ENCODE results near the gene FGF13. TPM values are rescaled to one million over a fixed set of nuclear protein-coding genes. Genes with fewer than 3 reads are reported as not detected.

Gene FGF13
- polyA plus RNA-seq, 2 of the 4 experiments (the other 2 are of a cell fraction): 0.13 TPM; not detected in 1

DNA sequence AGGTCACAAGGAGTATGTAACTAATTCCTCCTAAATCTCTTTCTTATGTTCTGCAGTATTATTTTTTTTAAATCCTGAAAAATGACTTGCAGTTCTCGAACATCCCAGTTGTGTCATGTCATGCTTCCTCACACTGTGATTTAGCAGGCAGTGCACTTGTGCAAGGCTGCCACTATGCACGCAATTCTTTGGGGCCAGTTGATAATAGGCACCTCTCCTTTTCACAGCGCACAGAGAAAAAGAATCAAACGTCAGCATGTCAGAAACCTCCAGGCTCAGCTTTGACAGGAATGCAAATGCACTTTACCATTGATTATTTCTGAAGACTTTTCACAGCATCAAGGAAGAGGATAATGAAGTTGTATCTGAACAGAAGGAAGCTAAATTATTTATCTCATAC, 62.9 kb downstream of the FGF13 start:
- 3% methylated on average over 4 of the region's 4 CpGs for WGBS (ENCODE audit: missing lambda C conversion rate)
- Histone ChIP-seq H3K9me3 (no peaks in the 10 kb centered on the region), H3K4me3 (no peak overlapping the region), H3K4me1 (no peaks in the 10 kb centered on the region), H3K4me2 (no peak overlapping the region), H3K27ac (no peak overlapping the region)
- ChIA-PET POLR2A (no interaction called here), CTCF (no interaction called here)
- FAIRE-seq: no peak
- TF ChIP-seq, protein P1, sequence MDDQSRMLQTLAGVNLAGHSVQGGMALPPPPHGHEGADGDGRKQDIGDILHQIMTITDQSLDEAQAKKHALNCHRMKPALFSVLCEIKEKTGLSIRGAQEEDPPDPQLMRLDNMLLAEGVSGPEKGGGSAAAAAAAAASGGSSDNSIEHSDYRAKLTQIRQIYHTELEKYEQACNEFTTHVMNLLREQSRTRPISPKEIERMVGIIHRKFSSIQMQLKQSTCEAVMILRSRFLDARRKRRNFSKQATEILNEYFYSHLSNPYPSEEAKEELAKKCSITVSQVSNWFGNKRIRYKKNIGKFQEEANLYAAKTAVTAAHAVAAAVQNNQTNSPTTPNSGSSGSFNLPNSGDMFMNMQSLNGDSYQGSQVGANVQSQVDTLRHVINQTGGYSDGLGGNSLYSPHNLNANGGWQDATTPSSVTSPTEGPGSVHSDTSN (IDR thresholded peaks at IDR 0.05): no peak
- no peak for TF ChIP-seq KDM5A (IDR thresholded peaks at IDR 0.05)
- no peak for TF ChIP-seq EHF (CRISPR knock-in tag; IDR thresholded peaks at IDR 0.05)
- TF ChIP-seq ZSCAN20 (CRISPR knock-in tag; IDR thresholded peaks at IDR 0.05): no peak
- TF ChIP-seq SREBF2 (IDR thresholded peaks at IDR 0.05): no peak
- TF ChIP-seq ZFP36 (IDR thresholded peaks at IDR 0.05; ENCODE audit: borderline replicate concordance, partially characterized antibody): no peak
- TF ChIP-seq EP300 (IDR thresholded peaks at IDR 0.05): no peak
- TF ChIP-seq ESRRA (IDR thresholded peaks at IDR 0.05; ENCODE audit: borderline replicate concordance, low read length): no peak
- TF ChIP-seq, protein P2, sequence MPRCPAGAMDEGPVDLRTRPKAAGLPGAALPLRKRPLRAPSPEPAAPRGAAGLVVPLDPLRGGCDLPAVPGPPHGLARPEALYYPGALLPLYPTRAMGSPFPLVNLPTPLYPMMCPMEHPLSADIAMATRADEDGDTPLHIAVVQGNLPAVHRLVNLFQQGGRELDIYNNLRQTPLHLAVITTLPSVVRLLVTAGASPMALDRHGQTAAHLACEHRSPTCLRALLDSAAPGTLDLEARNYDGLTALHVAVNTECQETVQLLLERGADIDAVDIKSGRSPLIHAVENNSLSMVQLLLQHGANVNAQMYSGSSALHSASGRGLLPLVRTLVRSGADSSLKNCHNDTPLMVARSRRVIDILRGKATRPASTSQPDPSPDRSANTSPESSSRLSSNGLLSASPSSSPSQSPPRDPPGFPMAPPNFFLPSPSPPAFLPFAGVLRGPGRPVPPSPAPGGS (IDR thresholded peaks at IDR 0.05): no peak
- no peak for TF ChIP-seq POLR2AphosphoS2 (conservative IDR thresholded peaks at IDR 0.05; ENCODE audit: low read length)
- no peak for TF ChIP-seq HOXB13 (CRISPR knock-in tag; IDR thresholded peaks at IDR 0.05; ENCODE audit: low read depth)
- TF ChIP-seq MAZ (IDR thresholded peaks at IDR 0.05; ENCODE audit: borderline replicate concordance, low read depth, low read length): no peak
- TF ChIP-seq HOXA7 (CRISPR knock-in tag; IDR thresholded peaks at IDR 0.05): no peak
- no peak for TF ChIP-seq ZNF302 (CRISPR knock-in tag; IDR thresholded peaks at IDR 0.05)
- TF ChIP-seq, protein P3, sequence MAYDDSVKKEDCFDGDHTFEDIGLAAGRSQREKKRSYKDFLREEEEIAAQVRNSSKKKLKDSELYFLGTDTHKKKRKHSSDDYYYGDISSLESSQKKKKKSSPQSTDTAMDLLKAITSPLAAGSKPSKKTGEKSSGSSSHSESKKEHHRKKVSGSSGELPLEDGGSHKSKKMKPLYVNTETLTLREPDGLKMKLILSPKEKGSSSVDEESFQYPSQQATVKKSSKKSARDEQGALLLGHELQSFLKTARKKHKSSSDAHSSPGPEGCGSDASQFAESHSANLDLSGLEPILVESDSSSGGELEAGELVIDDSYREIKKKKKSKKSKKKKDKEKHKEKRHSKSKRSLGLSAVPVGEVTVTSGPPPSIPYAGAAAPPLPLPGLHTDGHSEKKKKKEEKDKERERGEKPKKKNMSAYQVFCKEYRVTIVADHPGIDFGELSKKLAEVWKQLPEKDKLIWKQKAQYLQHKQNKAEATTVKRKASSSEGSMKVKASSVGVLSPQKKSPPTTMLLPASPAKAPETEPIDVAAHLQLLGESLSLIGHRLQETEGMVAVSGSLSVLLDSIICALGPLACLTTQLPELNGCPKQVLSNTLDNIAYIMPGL (CRISPR knock-in tag; IDR thresholded peaks at IDR 0.05; ENCODE audit: borderline replicate concordance): no peak
- no peak for TF ChIP-seq CBX2 (IDR thresholded peaks at IDR 0.05; ENCODE audit: borderline replicate concordance, low read depth)
- TF ChIP-seq, protein P4, sequence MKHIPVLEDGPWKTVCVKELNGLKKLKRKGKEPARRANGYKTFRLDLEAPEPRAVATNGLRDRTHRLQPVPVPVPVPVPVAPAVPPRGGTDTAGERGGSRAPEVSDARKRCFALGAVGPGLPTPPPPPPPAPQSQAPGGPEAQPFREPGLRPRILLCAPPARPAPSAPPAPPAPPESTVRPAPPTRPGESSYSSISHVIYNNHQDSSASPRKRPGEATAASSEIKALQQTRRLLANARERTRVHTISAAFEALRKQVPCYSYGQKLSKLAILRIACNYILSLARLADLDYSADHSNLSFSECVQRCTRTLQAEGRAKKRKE (CRISPR knock-in tag; IDR thresholded peaks at IDR 0.05; ENCODE audit: low read depth): no peak
- no peak for TF ChIP-seq NR3C1 (IDR thresholded peaks at IDR 0.05)
- no peak for DNase-seq (ENCODE audit: low read depth in 1 of 2, low spot score in 1 of 2)
- no peak for ATAC-seq

DNA sequence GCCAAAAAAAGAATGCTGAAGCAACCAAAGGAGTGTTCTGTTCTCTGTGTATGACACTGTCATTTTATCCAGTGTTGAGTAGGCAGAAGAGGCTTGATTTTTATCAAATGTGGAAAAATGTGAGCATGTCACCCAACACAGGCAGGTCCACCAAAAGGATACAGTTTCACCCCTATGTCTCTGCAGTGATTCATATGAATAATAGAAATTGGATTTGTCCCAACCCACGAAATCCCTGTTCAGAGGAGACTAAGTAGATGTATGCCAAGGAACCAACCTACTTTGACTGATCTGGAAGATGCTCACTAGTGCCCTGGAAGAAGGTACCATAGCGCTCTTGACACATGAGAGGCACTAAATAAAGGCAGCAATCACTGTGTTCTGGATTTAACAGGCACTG, 72.5 kb downstream of the FGF13 start:
- ATAC-seq (no peak), FAIRE-seq (no peak), DNase-seq (ENCODE audit: low read depth in 1 of 2, low spot score in 1 of 2) (no peak)
- no peak overlapping the region for H3K4me2 ChIP-seq
- no peaks in the 10 kb centered on the region for H3K9me3 ChIP-seq
- WGBS (ENCODE audit: missing lambda C conversion rate): 0% methylated on average over 2 of the region's 2 CpGs
- no peak for TF ChIP-seq SMC3 (IDR thresholded peaks at IDR 0.05)
- no peak for TF ChIP-seq ZC3H11A (IDR thresholded peaks at IDR 0.05)
- TF ChIP-seq, protein P5, sequence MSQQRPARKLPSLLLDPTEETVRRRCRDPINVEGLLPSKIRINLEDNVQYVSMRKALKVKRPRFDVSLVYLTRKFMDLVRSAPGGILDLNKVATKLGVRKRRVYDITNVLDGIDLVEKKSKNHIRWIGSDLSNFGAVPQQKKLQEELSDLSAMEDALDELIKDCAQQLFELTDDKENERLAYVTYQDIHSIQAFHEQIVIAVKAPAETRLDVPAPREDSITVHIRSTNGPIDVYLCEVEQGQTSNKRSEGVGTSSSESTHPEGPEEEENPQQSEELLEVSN (IDR thresholded peaks at IDR 0.05; ENCODE audit: borderline replicate concordance, low read depth): no peak
- TF ChIP-seq, protein P3 (CRISPR knock-in tag; IDR thresholded peaks at IDR 0.05; ENCODE audit: borderline replicate concordance): no peak
- no peak for TF ChIP-seq MAZ (IDR thresholded peaks at IDR 0.05; ENCODE audit: borderline replicate concordance, low read depth, low read length)
- no peak for TF ChIP-seq TP53 (CRISPR knock-in tag; IDR thresholded peaks at IDR 0.05)
- TF ChIP-seq, protein P6, sequence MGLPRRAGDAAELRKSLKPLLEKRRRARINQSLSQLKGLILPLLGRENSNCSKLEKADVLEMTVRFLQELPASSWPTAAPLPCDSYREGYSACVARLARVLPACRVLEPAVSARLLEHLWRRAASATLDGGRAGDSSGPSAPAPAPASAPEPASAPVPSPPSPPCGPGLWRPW (IDR thresholded peaks at IDR 0.05): no peak
- no peak for TF ChIP-seq MYC (IDR thresholded peaks at IDR 0.05; ENCODE audit: borderline replicate concordance, low read length)
- no peak for TF ChIP-seq SREBF2 (IDR thresholded peaks at IDR 0.05)
- no peak for TF ChIP-seq HOXB5 (CRISPR knock-in tag; IDR thresholded peaks at IDR 0.05)
- H3K27ac ChIP-seq: no peak overlapping the region
- ChIA-PET POLR2A (no interaction called here), CTCF (no interaction called here)
- H3K4me3 ChIP-seq: no peak overlapping the region
- no peaks in the 10 kb centered on the region for H3K4me1 ChIP-seq
